ENCODE measurements around the gene S100A13. TPM values are rescaled to one million over a fixed set of nuclear protein-coding genes. Genes with fewer than 3 reads are reported as not detected.
"Not testable (repeated sequence)": the region's sequence is repeated elsewhere in the genome, so short reads cannot be mapped to it uniquely, and the experiment has no call there.

S100A13 gene
- total RNA-seq, 2 donors from 2014 or later = 64.2 to 82.9 TPM

DNA sequence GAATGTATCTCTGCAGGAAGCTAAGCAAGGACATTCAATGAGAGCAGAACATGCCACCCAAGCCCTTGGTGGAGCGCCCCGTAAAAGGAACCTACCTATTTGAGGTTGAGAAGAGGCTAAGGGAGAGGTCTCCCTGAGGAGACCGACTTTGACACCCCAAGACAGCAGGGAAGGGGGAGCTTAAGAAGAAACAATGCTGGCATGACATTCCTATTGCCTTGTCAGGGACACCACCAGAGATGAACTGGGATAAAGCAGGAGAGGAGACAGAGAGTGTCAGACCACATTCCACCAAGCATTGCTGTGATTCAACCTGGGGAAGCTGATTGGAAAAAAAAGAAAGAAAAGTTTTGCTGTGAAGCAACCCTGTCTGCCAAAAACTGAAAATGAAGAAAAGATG, 48.4 kb downstream of the S100A13 start:
- peaks cover 0 to 10% of the 10 kb centered on the region in 2 donors for H3K4me1 ChIP-seq (ENCODE audit: control insufficient read depth in 1 of 2, low read depth in 2 of 2)
- DNase-seq (ENCODE audit: low spot score) = no peak
- TF ChIP-seq, protein P1, sequence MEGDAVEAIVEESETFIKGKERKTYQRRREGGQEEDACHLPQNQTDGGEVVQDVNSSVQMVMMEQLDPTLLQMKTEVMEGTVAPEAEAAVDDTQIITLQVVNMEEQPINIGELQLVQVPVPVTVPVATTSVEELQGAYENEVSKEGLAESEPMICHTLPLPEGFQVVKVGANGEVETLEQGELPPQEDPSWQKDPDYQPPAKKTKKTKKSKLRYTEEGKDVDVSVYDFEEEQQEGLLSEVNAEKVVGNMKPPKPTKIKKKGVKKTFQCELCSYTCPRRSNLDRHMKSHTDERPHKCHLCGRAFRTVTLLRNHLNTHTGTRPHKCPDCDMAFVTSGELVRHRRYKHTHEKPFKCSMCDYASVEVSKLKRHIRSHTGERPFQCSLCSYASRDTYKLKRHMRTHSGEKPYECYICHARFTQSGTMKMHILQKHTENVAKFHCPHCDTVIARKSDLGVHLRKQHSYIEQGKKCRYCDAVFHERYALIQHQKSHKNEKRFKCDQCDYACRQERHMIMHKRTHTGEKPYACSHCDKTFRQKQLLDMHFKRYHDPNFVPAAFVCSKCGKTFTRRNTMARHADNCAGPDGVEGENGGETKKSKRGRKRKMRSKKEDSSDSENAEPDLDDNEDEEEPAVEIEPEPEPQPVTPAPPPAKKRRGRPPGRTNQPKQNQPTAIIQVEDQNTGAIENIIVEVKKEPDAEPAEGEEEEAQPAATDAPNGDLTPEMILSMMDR (IDR thresholded peaks at IDR 0.05) = no peak
- H3K27ac ChIP-seq = no peak overlapping the region
- H3K4me3 ChIP-seq = no peak overlapping the region
- H3K9me3 ChIP-seq = no peaks in the 10 kb centered on the region
- no peak for ATAC-seq (ENCODE audit: insufficient number of reproducible peaks, low FRiP score, low read depth)
- H3K27me3 ChIP-seq (replicated peaks; ENCODE audit: insufficient read depth) = no peaks in the 10 kb centered on the region
- no peaks in the 10 kb centered on the region for H3K36me3 ChIP-seq

DNA sequence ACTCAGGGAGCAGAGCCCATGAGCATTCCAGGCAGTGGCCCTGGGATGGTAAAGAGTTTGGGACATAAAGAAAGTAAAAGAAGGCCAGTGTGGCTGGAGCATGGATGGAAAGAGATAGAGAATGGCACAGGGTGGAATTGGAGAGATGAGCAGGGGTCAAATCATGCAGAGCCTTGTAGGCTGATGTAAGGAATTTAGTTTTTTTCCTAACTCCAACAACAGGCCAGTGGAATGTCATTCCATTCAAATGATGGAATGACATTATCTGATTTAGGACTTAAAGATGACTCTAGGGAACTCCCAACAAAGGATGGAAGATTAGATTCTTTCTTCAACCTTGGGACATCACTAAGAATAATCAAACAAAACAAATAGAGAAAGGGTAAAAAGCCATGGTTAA, 48.8 kb downstream of the S100A13 start:
- no peak for ATAC-seq (ENCODE audit: insufficient number of reproducible peaks, low FRiP score, low read depth)
- DNase-seq (ENCODE audit: low spot score) = no peak
- Histone ChIP-seq H3K4me3 (no peak overlapping the region), H3K36me3 (no peaks in the 10 kb centered on the region), H3K27me3 (replicated peaks; ENCODE audit: insufficient read depth) (no peaks in the 10 kb centered on the region), H3K27ac (no peak overlapping the region), H3K4me1 (ENCODE audit: control insufficient read depth in 1 of 2, low read depth in 2 of 2) (peaks cover 0 to 10% of the 10 kb centered on the region in 2 donors), H3K9me3 (no peaks in the 10 kb centered on the region)
- TF ChIP-seq, protein P1 (IDR thresholded peaks at IDR 0.05) = no peak

DNA sequence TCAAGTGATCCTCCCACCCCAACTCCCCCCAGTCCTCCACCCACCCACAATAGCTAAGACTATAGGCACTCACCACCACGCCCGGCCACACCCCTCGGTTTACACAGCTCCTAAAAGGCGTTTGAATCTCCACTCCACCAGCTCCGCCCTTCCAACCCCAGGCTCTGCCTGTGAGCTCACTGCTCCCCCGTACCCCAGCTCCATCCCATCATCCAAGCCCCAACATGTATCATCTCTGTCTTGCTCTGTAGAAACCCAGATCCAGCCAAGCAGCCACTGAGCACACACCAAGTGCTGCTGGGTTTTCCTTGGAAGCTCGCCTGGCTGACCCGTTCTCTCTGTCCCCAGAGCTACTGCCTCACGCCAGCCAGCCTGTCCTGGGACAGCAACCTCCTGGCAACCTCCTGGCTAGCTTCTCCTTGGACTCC, 49.7 kb downstream of the S100A13 start:
- DNase-seq (ENCODE audit: low spot score) (no peak), ATAC-seq (ENCODE audit: insufficient number of reproducible peaks, low FRiP score, low read depth) (no peak)
- Histone ChIP-seq H3K27ac (no peak overlapping the region), H3K36me3 (no peaks in the 10 kb centered on the region), H3K4me1 (ENCODE audit: control insufficient read depth in 1 of 2, low read depth in 2 of 2) (peaks cover 5 to 17% of the 10 kb centered on the region in 2 donors), H3K27me3 (replicated peaks; ENCODE audit: insufficient read depth) (no peaks in the 10 kb centered on the region), H3K4me3 (no peak overlapping the region), H3K9me3 (no peaks in the 10 kb centered on the region)
- TF ChIP-seq, protein P1 (IDR thresholded peaks at IDR 0.05) = no peak

DNA sequence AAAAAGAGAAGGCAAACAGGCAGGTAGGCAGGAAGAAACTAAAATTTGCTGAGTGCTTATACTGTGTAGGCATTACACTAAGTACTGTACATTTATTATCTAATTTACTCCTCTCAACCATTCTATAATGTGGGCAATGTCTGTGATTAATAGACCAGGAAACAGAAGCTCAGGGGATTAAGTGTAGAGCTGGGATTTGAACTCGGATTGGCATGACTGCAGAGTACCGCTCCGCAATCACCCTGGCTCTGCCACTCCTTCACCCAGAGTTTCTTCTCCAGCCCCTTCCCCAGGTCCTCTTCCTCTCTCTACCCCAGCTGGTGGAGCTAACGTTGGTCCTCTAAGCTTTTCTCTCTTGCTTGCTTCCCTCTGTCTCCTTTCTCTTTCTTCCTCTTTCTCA, 50.2 kb downstream of the S100A13 start:
- H3K9me3 ChIP-seq = no peaks in the 10 kb centered on the region
- DNase-seq (ENCODE audit: low spot score) = no peak
- H3K36me3 ChIP-seq = no peaks in the 10 kb centered on the region
- no peak overlapping the region for H3K4me3 ChIP-seq
- H3K27me3 ChIP-seq (replicated peaks; ENCODE audit: insufficient read depth) = no peaks in the 10 kb centered on the region
- H3K4me1 ChIP-seq (ENCODE audit: control insufficient read depth in 1 of 2, low read depth in 2 of 2) = peaks cover 5 to 22% of the 10 kb centered on the region in 2 donors
- ATAC-seq (ENCODE audit: insufficient number of reproducible peaks, low FRiP score, low read depth) = no peak
- TF ChIP-seq, protein P1 (IDR thresholded peaks at IDR 0.05) = no peak
- no peak overlapping the region for H3K27ac ChIP-seq

DNA sequence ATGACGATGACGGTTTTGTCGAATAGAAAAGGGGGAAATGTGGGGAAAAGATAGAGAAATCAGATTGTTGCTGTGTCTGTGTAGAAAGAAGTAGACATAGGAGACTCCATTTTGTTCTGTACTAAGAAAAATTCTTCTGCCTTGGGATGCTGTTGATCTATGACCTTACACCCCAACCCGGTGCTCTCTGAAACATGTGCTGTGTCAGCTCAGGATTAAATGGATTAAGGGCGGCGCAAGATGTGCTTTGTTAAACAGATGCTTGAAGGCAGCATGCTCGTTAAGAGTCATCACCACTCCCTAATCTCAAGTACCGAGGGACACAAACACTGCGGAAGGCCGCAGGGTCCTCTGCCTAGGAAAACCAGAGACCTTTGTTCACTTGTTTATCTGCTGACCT, 51.8 kb downstream of the S100A13 start:
- H3K4me1 ChIP-seq (ENCODE audit: control insufficient read depth in 1 of 2, low read depth in 2 of 2) = peaks cover 5 to 26% of the 10 kb centered on the region in 2 donors
- H3K27me3 ChIP-seq (replicated peaks; ENCODE audit: insufficient read depth); H3K27ac ChIP-seq; H3K9me3 ChIP-seq; ATAC-seq (ENCODE audit: insufficient number of reproducible peaks, low FRiP score, low read depth); H3K4me3 ChIP-seq; DNase-seq (ENCODE audit: low spot score); H3K36me3 ChIP-seq: not testable (repeated sequence)

DNA sequence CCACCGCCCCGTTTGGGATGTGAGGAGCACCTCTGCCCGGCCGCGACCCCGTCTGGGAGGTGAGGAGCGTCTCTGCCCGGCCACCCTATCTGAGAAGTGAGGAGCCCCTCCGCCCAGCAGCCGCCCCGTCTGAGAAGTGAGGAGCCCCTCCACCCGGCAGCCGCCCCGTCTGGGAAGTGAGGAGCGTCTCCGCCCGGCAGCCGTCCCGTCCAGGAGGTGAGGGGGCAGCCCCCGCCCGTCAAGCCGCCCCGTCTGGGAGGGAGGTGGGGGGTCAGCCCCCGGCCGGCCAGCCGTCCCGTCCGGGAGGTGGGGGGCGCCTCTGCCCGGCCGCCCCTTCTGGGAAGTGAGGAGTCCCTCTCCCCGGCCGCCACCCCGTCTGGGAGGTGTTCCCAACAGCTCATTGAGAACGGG, 52.2 kb downstream of the S100A13 start:
- not testable (repeated sequence) for H3K27me3 ChIP-seq (replicated peaks; ENCODE audit: insufficient read depth); H3K36me3 ChIP-seq; H3K4me3 ChIP-seq; H3K9me3 ChIP-seq; H3K27ac ChIP-seq; DNase-seq (ENCODE audit: low spot score); ATAC-seq (ENCODE audit: insufficient number of reproducible peaks, low FRiP score, low read depth)
- H3K4me1 ChIP-seq (ENCODE audit: control insufficient read depth in 1 of 2, low read depth in 2 of 2) = peaks cover 5 to 26% of the 10 kb centered on the region in 2 donors
